ENCODE data around the gene MLLT3.

The MLLT3 gene

DNA sequence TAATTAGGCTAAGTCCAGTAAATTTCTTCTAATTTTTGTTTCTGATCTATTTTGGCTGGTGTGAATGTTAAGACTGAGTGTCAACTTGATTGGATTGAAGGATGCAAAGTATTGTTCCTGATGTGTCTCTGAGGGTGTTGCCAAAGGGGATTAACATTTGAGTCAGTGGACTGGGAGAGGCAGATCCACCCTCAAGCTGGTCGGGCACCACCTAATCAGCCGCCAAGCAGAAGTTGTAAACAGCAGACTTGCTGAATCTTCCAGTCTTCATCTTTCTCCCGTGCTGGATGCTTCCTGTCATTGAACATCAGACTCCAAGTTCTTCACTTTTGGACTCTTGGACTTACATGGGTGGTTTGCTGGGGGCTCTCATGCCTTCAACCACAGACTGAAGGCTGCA lies 21.4 kb upstream of the MLLT3 start:
- H3K4me3 ChIP-seq (ENCODE audit: low read depth, low read length), result no peak overlapping the region
- TF ChIP-seq CTCF (IDR thresholded peaks at IDR 0.05; ENCODE audit: low read depth, low read length), result no peak

DNA sequence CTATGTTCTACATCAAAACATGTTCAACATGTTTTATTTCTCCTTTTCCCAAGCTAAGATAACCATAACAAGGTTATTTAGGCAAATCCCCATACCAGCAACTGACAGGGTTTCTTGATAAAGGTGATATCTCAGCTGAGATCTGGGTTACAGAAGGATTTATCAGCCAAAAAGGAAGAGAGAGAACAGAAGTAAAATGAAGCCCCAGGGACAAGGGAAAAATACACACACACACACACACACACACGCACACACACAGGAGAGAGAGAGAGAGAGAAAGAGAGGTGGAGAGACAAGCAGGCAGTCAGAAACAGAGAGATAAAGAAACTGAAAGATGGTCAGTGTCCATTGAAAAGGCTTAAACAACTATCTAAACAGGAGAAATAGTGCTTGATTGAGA lies 19.7 kb upstream of the MLLT3 start:
- TF ChIP-seq CTCF (IDR thresholded peaks at IDR 0.05; ENCODE audit: low read depth, low read length), result no peak
- H3K4me3 ChIP-seq (ENCODE audit: low read depth, low read length), result no peak overlapping the region

GRCh38 chr9:20640331-20641187 lies 18.3 kb upstream of the MLLT3 start:
- no peak for TF ChIP-seq CTCF (IDR thresholded peaks at IDR 0.05; ENCODE audit: low read depth, low read length)
- H3K4me3 ChIP-seq (ENCODE audit: low read depth, low read length), result no peak overlapping the region

DNA sequence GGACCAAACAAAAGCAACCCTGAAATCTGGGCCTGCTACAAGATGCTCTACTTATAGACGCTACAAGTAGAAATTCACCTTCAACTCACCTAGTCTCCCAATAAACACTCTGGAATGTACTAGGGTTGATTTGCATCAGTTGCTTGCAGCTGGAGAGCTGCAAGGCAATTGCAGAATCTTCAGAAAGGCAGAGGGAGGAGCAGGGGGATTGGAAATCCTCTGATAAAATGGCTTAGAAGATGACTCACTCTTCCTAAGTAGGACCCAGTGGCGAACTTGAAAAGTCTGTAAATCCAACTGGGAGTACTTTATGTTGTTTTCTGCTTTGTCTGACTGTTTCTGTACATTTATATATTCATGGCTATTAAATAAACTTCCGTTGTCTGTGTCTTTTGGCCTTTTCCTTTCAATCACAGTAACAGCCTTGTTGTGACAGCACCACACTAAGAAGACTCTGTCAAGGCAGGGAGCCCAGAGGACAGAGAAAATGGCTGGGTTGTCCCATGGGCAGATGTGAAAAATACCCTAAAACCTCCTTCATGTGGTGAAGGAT lies 14.7 kb upstream of the MLLT3 start:
- H3K4me3 ChIP-seq (ENCODE audit: low read depth, low read length), result no peak overlapping the region
- TF ChIP-seq CTCF (IDR thresholded peaks at IDR 0.05; ENCODE audit: low read depth, low read length), result no peak

DNA sequence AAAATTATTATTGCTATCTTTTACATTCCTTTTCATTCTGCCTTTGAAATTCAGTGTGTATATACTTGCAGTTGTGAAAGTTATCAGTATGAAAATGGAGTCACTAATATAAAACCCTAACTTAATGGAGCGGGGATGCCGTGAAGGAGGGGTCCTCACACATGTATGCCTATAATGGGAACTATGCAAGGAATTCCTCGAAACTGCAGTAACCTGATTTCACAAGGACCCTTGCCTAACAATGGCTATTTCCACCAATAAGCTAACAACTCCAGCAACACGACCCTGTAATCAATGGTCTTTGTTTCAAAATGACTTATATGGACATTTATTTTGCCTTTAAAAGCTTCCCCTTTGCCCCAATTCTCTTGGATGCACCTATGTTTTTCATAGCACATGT lies 12.6 kb upstream of the MLLT3 start:
- no peak for TF ChIP-seq CTCF (IDR thresholded peaks at IDR 0.05; ENCODE audit: low read depth, low read length)
- no peak overlapping the region for H3K4me3 ChIP-seq (ENCODE audit: low read depth, low read length)

DNA sequence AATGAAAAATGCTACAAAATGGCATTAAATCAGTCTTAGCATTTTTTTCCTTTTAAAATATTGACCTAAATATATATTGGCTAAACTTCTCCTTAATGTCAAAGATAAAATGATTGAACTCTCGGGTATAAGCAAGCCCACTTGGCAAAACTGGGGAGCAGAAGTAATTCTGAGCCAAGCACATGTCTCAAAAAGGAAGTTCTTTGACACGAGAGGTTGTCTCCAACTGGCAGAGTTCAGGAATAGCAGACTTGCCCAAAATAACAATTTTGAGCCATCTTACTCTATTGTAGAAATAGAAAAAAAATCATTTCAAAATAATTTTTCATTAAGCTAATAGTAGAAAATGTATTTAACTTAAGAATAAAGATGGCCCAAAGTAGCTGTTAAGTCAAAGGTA lies 10.4 kb upstream of the MLLT3 start:
- H3K4me3 ChIP-seq (ENCODE audit: low read depth, low read length), result no peak overlapping the region
- no peak for TF ChIP-seq CTCF (IDR thresholded peaks at IDR 0.05; ENCODE audit: low read depth, low read length)

- no peak for TF ChIP-seq CTCF (IDR thresholded peaks at IDR 0.05; ENCODE audit: low read depth, low read length)
Observed at GRCh38 chr9:20630241-20630943, 8.1 kb upstream of the MLLT3 start.

More at GRCh38 chr9:20630241-20630943, 8.1 kb upstream of the MLLT3 start:
- H3K4me3 ChIP-seq (ENCODE audit: low read depth, low read length), result no peak overlapping the region

Data from WI38 (cell line).